ENCODE data around the gene SPATA9. TPM values are rescaled to one million over a fixed set of nuclear protein-coding genes. Genes with fewer than 3 reads are reported as not detected.
A peak's percentile ranks its signal among the peaks of the same experiment; 100 is the strongest.

The SPATA9 gene
- total RNA-seq, 1 donor from 2014 or later: 0.67 TPM

- Mint-ChIP-seq H3K27me3 (ENCODE audit: low read depth) (no peaks in the 10 kb centered on the region), H3K36me3 (ENCODE audit: low read depth) (no peaks in the 10 kb centered on the region), H3K4me3 (ENCODE audit: unreplicated experiment) (peak overlapping the region; percentile 78), H3K4me1 (ENCODE audit: low read depth) (peaks cover 82% of the 10 kb centered on the region), H3K9me3 (ENCODE audit: low read depth) (no peaks in the 10 kb centered on the region), H3K27ac (ENCODE audit: unreplicated experiment) (peak overlapping the region; percentile 94)
- TF ChIP-seq, protein P1, sequence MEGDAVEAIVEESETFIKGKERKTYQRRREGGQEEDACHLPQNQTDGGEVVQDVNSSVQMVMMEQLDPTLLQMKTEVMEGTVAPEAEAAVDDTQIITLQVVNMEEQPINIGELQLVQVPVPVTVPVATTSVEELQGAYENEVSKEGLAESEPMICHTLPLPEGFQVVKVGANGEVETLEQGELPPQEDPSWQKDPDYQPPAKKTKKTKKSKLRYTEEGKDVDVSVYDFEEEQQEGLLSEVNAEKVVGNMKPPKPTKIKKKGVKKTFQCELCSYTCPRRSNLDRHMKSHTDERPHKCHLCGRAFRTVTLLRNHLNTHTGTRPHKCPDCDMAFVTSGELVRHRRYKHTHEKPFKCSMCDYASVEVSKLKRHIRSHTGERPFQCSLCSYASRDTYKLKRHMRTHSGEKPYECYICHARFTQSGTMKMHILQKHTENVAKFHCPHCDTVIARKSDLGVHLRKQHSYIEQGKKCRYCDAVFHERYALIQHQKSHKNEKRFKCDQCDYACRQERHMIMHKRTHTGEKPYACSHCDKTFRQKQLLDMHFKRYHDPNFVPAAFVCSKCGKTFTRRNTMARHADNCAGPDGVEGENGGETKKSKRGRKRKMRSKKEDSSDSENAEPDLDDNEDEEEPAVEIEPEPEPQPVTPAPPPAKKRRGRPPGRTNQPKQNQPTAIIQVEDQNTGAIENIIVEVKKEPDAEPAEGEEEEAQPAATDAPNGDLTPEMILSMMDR (IDR thresholded peaks at IDR 0.05): no peak
- DNase-seq (ENCODE audit: low spot score): no peak
These were observed 46.6 kb upstream of the SPATA9 start for GRCh38 chr5:95729115-95730010.

GRCh38 chr5:95728494-95729114 lies 45.8 kb upstream of the SPATA9 start:
- Mint-ChIP-seq H3K36me3 (ENCODE audit: low read depth) (no peaks in the 10 kb centered on the region), H3K4me1 (ENCODE audit: low read depth) (peaks cover 81% of the 10 kb centered on the region), H3K4me3 (ENCODE audit: unreplicated experiment) (no peak overlapping the region), H3K27me3 (ENCODE audit: low read depth) (no peaks in the 10 kb centered on the region), H3K9me3 (ENCODE audit: low read depth) (no peaks in the 10 kb centered on the region), H3K27ac (ENCODE audit: unreplicated experiment) (peak overlapping the region; percentile 20)
- TF ChIP-seq, protein P1 (IDR thresholded peaks at IDR 0.05): no peak
- DNase-seq (ENCODE audit: low spot score): no peak

- no peak overlapping the region for H3K27ac Mint-ChIP-seq (ENCODE audit: unreplicated experiment)
- no peak overlapping the region for H3K4me3 Mint-ChIP-seq (ENCODE audit: unreplicated experiment)
- TF ChIP-seq, protein P1 (IDR thresholded peaks at IDR 0.05): no peak
- H3K27me3 Mint-ChIP-seq (ENCODE audit: low read depth): no peaks in the 10 kb centered on the region
- H3K4me1 Mint-ChIP-seq (ENCODE audit: low read depth): peaks cover 76% of the 10 kb centered on the region
- DNase-seq (ENCODE audit: low spot score): no peak
- H3K36me3 Mint-ChIP-seq (ENCODE audit: low read depth): no peaks in the 10 kb centered on the region
- H3K9me3 Mint-ChIP-seq (ENCODE audit: low read depth): no peaks in the 10 kb centered on the region
These were observed 45.0 kb upstream of the SPATA9 start for GRCh38 chr5:95727764-95728191.

DNA sequence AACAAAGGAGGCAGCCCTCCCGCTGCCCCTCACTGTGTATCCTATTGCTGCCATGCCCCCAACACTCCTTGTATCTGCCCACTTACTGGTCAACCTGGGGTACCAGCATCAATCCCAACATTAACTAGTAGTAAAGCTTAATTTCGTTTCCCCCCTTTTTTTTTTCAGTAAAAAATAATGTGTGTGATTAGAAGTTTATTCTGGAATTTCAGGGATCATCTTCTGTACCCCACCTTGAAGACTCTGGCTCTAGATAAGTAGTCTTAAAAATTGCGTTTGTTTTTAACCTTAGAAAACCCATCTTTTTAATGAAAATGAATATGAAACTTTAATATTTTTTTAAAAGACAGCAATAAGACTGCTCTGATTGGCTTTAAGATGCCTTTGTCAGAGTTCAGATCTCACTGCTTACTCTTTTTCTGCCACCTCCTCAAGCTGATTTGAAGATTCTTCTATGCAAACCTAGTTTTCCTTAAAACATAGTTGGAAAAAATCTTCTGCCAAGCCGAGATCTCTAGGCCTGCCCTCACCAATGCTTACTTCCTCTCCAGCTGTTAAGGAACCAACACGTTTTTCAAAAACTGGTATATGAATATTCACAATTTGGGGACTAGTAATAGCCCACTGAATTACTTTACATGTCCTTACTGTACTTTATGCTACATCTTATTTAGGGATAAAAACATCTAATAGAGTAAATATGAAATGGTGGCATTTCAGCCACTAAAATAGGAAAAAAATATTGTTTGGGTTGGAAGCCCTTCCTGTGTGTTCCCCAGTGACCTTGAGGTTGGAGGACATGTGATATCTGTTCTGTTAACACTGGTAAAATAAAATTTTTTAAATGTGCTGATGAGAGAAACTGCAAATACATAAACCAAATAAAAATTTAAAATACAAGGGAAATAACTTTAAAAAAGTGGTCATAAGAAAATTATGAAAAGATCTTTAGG lies 44.3 kb upstream of the SPATA9 start:
- TF ChIP-seq, protein P1 (IDR thresholded peaks at IDR 0.05): no peak
- DNase-seq (ENCODE audit: low spot score): no peak
- Mint-ChIP-seq H3K36me3 (ENCODE audit: low read depth) (no peaks in the 10 kb centered on the region), H3K4me3 (ENCODE audit: unreplicated experiment) (no peak overlapping the region), H3K4me1 (ENCODE audit: low read depth) (peaks cover 69% of the 10 kb centered on the region), H3K27ac (ENCODE audit: unreplicated experiment) (peak overlapping the region; percentile 64), H3K9me3 (ENCODE audit: low read depth) (no peaks in the 10 kb centered on the region), H3K27me3 (ENCODE audit: low read depth) (no peaks in the 10 kb centered on the region)

Data from chondrocyte (in vitro differentiated cells).